IMR-90 (cell line): Measurements from ENCODE around the gene CTBP1. TPM values are rescaled to one million over a fixed set of nuclear protein-coding genes. Genes with fewer than 3 reads are reported as not detected.

Experiments used
- ATAC-seq: fragments of 200-7000 bp; cut with Tn5 transposase; 2 replicates; pipeline ENCODE4 v1.9.1; 2020; ENCODE audit warnings: low read depth, mild to moderate bottlenecking, moderate library complexity
- BruUV-seq: library from RNA; stranded (reverse); fragments of 400-500 nt; replicated peaks from 2 replicates; lab custom pipeline; 2021; lab: Mats Ljungman, UMichigan
- CTCF ChIA-PET: fragments of 300-600 bp; formaldehyde crosslinking; extraction: SDS; loops from one replicate; lab custom pipeline; 2021; ENCODE audit warnings: antibody characterized with exemption; lab: Yijun Ruan, JAX
- POLR2A ChIA-PET: fragments of 300-600 bp; sonication (Branson Sonifier 250); formaldehyde crosslinking; loops from one replicate; lab custom pipeline; 2022; ENCODE audit warnings: antibody characterized with exemption; ENCODE audit not compliant: unreplicated experiment; lab: Charles Lee
- DNase-seq: peaks from one replicate; pipeline ENCODE4 v3.0.0; 2013
- H2AFZ ChIP-seq: replicated peaks from 2 replicates; pipeline ENCODE3; 2013; ENCODE audit warnings: low read length, mild to moderate bottlenecking; ENCODE audit not compliant: poor library complexity
- H2AK5ac ChIP-seq: 2 replicates; pipeline ENCODE4 v1.6.1; 2013; ENCODE audit warnings: low read depth, low read length, inconsistent platforms
- H2AK9ac ChIP-seq: replicated peaks from 2 replicates; pipeline ENCODE3; 2013; ENCODE audit warnings: mild to moderate bottlenecking, low read depth, low read length, moderate library complexity; ENCODE audit not compliant: poor library complexity
- H2BK120ac ChIP-seq: 2 replicates; pipeline ENCODE4 v1.6.1; 2013; ENCODE audit warnings: low read depth, low read length, inconsistent platforms
- H2BK15ac ChIP-seq: 3 replicates; pipeline ENCODE4 v1.6.1; 2013; ENCODE audit warnings: low read depth, low read length, inconsistent platforms
- H2BK20ac ChIP-seq: 2 replicates; pipeline ENCODE4 v1.6.1; 2013; ENCODE audit warnings: low read depth, mild to moderate bottlenecking, inconsistent platforms, low read length, moderate library complexity
- H2BK5ac ChIP-seq: 2 replicates; pipeline ENCODE4 v1.6.1; 2013; ENCODE audit warnings: mild to moderate bottlenecking, low read depth, low read length, inconsistent platforms; ENCODE audit not compliant: poor library complexity, severe bottlenecking
- H3K14ac ChIP-seq: replicated peaks from 2 replicates; pipeline ENCODE4 v1.6.1; 2013; ENCODE audit warnings: low read depth, low read length, inconsistent platforms
- H3K18ac ChIP-seq: 2 replicates; pipeline ENCODE4 v1.6.1; 2013; ENCODE audit warnings: low read depth, low read length, control low read depth
- H3K23ac ChIP-seq: 2 replicates; pipeline ENCODE4 v1.6.1; 2013; ENCODE audit warnings: low read depth, low read length, inconsistent platforms
- H3K27ac ChIP-seq: 2 replicates; pipeline ENCODE4 v1.5.1; 2013; ENCODE audit warnings: mild to moderate bottlenecking, control low read depth, low read length; ENCODE audit not compliant: insufficient read depth
- H3K27me3 ChIP-seq: 2 replicates; pipeline ENCODE4 v1.6.1; 2013; ENCODE audit warnings: low read length; ENCODE audit not compliant: control insufficient read depth, insufficient read depth
- H3K36me3 ChIP-seq: 2 replicates; pipeline ENCODE4 v1.6.1; 2013; ENCODE audit warnings: low read length, mixed read lengths; ENCODE audit not compliant: control insufficient read depth, insufficient read depth
- H3K4ac ChIP-seq: 2 replicates; pipeline ENCODE4 v1.6.1; 2013; ENCODE audit warnings: low read depth, low read length, inconsistent platforms
- H3K4me1 ChIP-seq: 2 replicates; pipeline ENCODE4 v1.6.1; 2013; ENCODE audit warnings: low read length, mixed read lengths; ENCODE audit not compliant: control insufficient read depth, insufficient read depth
- H3K4me2 ChIP-seq: 2 replicates; pipeline ENCODE4 v1.6.1; 2013; ENCODE audit warnings: low read depth, mild to moderate bottlenecking, control low read depth, low read length, moderate library complexity
- H3K4me3 ChIP-seq: 2 replicates; pipeline ENCODE4 v1.5.1; 2013; ENCODE audit warnings: low read depth, mild to moderate bottlenecking, control low read depth, low read length, moderate library complexity; ENCODE audit not compliant: insufficient read depth
- H3K56ac ChIP-seq: 2 replicates; pipeline ENCODE4 v1.6.1; 2013; ENCODE audit warnings: low read length, inconsistent platforms; ENCODE audit not compliant: insufficient read depth; ENCODE audit errors: extremely low read depth
- H3K79me1 ChIP-seq, 2 experiments: 2 replicates each; pipeline ENCODE4 v1.6.1; 2013; ENCODE audit warnings: low read length in 2 of 2, inconsistent platforms in 1 of 2, low read depth in 1 of 2
- H3K9ac ChIP-seq: 2 replicates; pipeline ENCODE4 v1.6.1; 2013; ENCODE audit warnings: low read depth, low read length, control low read depth
- H3K9me1 ChIP-seq: 2 replicates; pipeline ENCODE4 v1.6.1; 2013; ENCODE audit warnings: low read length, inconsistent platforms; ENCODE audit not compliant: insufficient read depth
- H3K9me3 ChIP-seq: 2 replicates; pipeline ENCODE4 v1.6.1; 2013; ENCODE audit warnings: low read length; ENCODE audit not compliant: control insufficient read depth, insufficient read depth
- H4K20me1 ChIP-seq: 2 replicates; pipeline ENCODE4 v1.6.1; 2013; ENCODE audit warnings: low read length, inconsistent platforms; ENCODE audit not compliant: insufficient read depth
- H4K5ac ChIP-seq: 2 replicates; pipeline ENCODE4 v1.6.1; 2013; ENCODE audit warnings: mild to moderate bottlenecking, low read depth, low read length, control low read depth
- H4K8ac ChIP-seq, 2 experiments: 2 replicates each; pipeline ENCODE4 v1.6.1; 2013; ENCODE audit warnings: low read depth in 2 of 2, low read length in 2 of 2, control low read depth in 1 of 2, inconsistent platforms in 1 of 2
- H4K91ac ChIP-seq: 2 replicates; pipeline ENCODE4 v1.6.1; 2013; ENCODE audit warnings: low read depth, low read length, inconsistent platforms; ENCODE audit not compliant: insufficient read depth
- CEBPB ChIP-seq: IDR thresholded peaks from 2 replicates; pipeline ENCODE4 v1.6.1; 2012; ENCODE audit warnings: low read depth, low read length, improper control_type of control experiment
- ELK1 ChIP-seq: fragments of 150-350 bp; IDR thresholded peaks from 2 replicates; pipeline ENCODE4 v1.6.1; 2016; ENCODE audit warnings: low read depth, mild to moderate bottlenecking, low read length, moderate library complexity, borderline replicate concordance
- MXI1 ChIP-seq: IDR thresholded peaks from 2 replicates; pipeline ENCODE4 v1.6.1; 2012; ENCODE audit warnings: low read depth, mild to moderate bottlenecking, low read length, moderate library complexity, borderline replicate concordance
- RAD21 ChIP-seq: IDR thresholded peaks from 2 replicates; pipeline ENCODE4 v1.6.1; 2012; ENCODE audit warnings: low read length, improper control_type of control experiment
- RFX5 ChIP-seq: IDR thresholded peaks from 2 replicates; pipeline ENCODE4 v1.8.0; 2012; ENCODE audit warnings: low read depth, mild to moderate bottlenecking, low read length, moderate library complexity
- SMC3 ChIP-seq: fragments of 150-350 bp; IDR thresholded peaks from 2 replicates; pipeline ENCODE4 v1.6.1; 2016; ENCODE audit warnings: low read depth, mild to moderate bottlenecking, antibody characterized with exemption, low read length, moderate library complexity
- WGBS, 2 experiments: methylation state at CpG; one replicate each; pipeline versions ENCODE4 v1.1.5 to v1.1.7; 2013; ENCODE audit warnings: missing lambda C conversion rate in 2 of 2; ENCODE audit not compliant: insufficient read length in 1 of 2; ENCODE audit errors: extremely low coverage in 2 of 2; 5-methylcytosine and 5-hydroxymethylcytosine counted together
- dilution Hi-C: fragments of 300-500 bp; cut with HindIII; formaldehyde crosslinking; loops from one replicate; pipeline ENCODE4 v1.14.3; 2018; ENCODE audit warnings: low sequenced_read_pairs; ENCODE audit not compliant: unreplicated experiment
- in situ Hi-C: fragments of 300-500 bp; cut with MboI; formaldehyde crosslinking; loops from 3 replicates; pipeline ENCODE4 v1.14.3; 2019; ENCODE audit warnings: low sequenced_read_pairs, inconsistent platforms, mixed read lengths
- intact Hi-C: fragments of 100-400 bp; cut with micrococcal nuclease; formaldehyde crosslinking; loops from 2 replicates; pipeline ENCODE4 v1.10.0; 2022
- polyA plus RNA-seq, 3 experiments: library from polyadenylated mRNA; depleted of rRNA; stranded (reverse); fragments of >200 nt; gene quantifications; 2 replicates each; pipeline ENCODE4 v1.2.3, GENCODE V29; 2012; ENCODE audit warnings: low replicate concordance in 1 of 3
- total RNA-seq: library from RNA; depleted of rRNA; stranded (reverse); fragments of >200 nt; gene quantifications from 2 replicates; pipeline ENCODE4 v1.2.3, GENCODE V29; 2012
- TF ChIP-seq, protein P1 (sequence below): conservative IDR thresholded peaks from 2 replicates; pipeline ENCODE4 v1.5.1; 2012; ENCODE audit warnings: mild to moderate bottlenecking, low read depth, low read length, improper control_type of control experiment

The CTBP1 gene
- total and polyA plus RNA-seq, 2 of the 4 experiments (the other 2 are of a cell fraction), result 147 to 212 TPM

- H3K9me3 ChIP-seq, result peaks cover 3% of the 10 kb centered on the region; the same call in 1 of the 2 replicates
- no peak overlapping the region for H2BK15ac ChIP-seq
- ChIA-PET POLR2A (no interaction called here), CTCF (no interaction called here)
- no peak overlapping the region for H3K4me3 ChIP-seq
- no peak overlapping the region for H4K91ac ChIP-seq
- H3K27ac ChIP-seq, result no peak overlapping the region
- peaks cover 8% of the 10 kb centered on the region; the same call in 1 of the 2 replicates for H3K4me1 ChIP-seq
- H3K9ac ChIP-seq, result no peak overlapping the region
- no peak overlapping the region for H4K8ac ChIP-seq
- no peaks in the 10 kb centered on the region for H4K20me1 ChIP-seq
- DNase-seq, result no peak
- H3K56ac ChIP-seq, result no peak overlapping the region
- H2BK5ac ChIP-seq, result no peak overlapping the region
- H3K14ac ChIP-seq, result no peak overlapping the region
- BruUV-seq, result no TSS peak
- H3K27me3 ChIP-seq, result peaks cover 2% of the 10 kb centered on the region; the same call in 1 of the 2 replicates
- WGBS, 2 experiments, result 95% methylated on average over 5 of the region's 13 CpGs; no CpG with 5 or more reads in 1 of the 2 experiments
- H2BK120ac ChIP-seq, result no peak overlapping the region
- no peak overlapping the region for H3K18ac ChIP-seq
- H3K9me1 ChIP-seq, result no peaks in the 10 kb centered on the region; the same call in 1 of the 2 replicates
- in situ Hi-C loops (loop anchor here (5.0 to 25.0 kb wide), 2 partner anchors 57 to 472 kb away; no protein-coding TSS in a partner anchor), intact Hi-C loops (loop anchor here (5.0 kb wide), 1 partner anchor 37 kb away; no protein-coding TSS in a partner anchor), dilution Hi-C loops (no loop called here)
- H3K4me2 ChIP-seq, result no peak overlapping the region
- H2AFZ ChIP-seq, result no peak overlapping the region
- H3K23ac ChIP-seq, result no peak overlapping the region
- no peak for ATAC-seq
- peaks cover 0 to 5% of the 10 kb centered on the region in 2 experiments; a peak in 1 of 4 replicates for H3K79me1 ChIP-seq
- no peak overlapping the region for H2BK20ac ChIP-seq
- TF ChIP-seq RAD21 (no peak), ELK1 (no peak), RFX5 (no peak), MXI1 (no peak), SMC3 (no peak), CEBPB (no peak)
- TF ChIP-seq, protein P1, sequence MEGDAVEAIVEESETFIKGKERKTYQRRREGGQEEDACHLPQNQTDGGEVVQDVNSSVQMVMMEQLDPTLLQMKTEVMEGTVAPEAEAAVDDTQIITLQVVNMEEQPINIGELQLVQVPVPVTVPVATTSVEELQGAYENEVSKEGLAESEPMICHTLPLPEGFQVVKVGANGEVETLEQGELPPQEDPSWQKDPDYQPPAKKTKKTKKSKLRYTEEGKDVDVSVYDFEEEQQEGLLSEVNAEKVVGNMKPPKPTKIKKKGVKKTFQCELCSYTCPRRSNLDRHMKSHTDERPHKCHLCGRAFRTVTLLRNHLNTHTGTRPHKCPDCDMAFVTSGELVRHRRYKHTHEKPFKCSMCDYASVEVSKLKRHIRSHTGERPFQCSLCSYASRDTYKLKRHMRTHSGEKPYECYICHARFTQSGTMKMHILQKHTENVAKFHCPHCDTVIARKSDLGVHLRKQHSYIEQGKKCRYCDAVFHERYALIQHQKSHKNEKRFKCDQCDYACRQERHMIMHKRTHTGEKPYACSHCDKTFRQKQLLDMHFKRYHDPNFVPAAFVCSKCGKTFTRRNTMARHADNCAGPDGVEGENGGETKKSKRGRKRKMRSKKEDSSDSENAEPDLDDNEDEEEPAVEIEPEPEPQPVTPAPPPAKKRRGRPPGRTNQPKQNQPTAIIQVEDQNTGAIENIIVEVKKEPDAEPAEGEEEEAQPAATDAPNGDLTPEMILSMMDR, result no peak
- no peak overlapping the region for H3K4ac ChIP-seq
- H2AK9ac ChIP-seq, result no peak overlapping the region
- no peak overlapping the region for H4K5ac ChIP-seq
- no peak overlapping the region for H2AK5ac ChIP-seq
- H3K36me3 ChIP-seq, result peaks cover 13% of the 10 kb centered on the region; the same call in 1 of the 2 replicates
These were observed 83.9 kb downstream of the CTBP1 start for GRCh38 chr4:1164956-1165545.
